CMK (cell line): Measurements from ENCODE around the gene XIRP2.

Experiments
- DNase-seq: peaks from one replicate; pipeline ENCODE4 v3.0.0-alpha.2; 2010; ENCODE audit warnings: low read depth

Gene XIRP2

GRCh38 chr2:167293943-167294775 lies 405.9 kb downstream of the XIRP2 start:
- no peak for DNase-seq

GRCh38 chr2:167294776-167295140 lies 406.5 kb downstream of the XIRP2 start:
- no peak for DNase-seq

DNA sequence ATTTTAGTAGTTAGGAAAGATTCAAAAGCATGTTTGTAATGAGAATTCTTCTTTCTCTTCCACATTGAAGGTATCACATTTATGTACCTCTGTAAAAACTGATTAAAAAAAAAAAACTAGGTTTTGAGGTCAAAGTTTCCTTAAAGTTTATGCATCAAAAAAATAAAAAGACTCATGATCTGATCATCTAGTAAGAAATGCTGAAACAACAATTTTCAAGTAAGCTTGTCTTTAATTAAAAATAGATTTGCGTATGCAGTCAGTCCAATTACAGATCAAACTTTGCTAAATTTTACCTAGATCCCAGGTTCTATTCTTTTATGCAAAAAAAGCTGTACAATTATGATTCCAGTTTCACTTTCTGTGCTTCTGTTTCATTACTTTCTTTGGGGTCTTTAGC lies 409.0 kb downstream of the XIRP2 start:
- no peak for DNase-seq

DNA sequence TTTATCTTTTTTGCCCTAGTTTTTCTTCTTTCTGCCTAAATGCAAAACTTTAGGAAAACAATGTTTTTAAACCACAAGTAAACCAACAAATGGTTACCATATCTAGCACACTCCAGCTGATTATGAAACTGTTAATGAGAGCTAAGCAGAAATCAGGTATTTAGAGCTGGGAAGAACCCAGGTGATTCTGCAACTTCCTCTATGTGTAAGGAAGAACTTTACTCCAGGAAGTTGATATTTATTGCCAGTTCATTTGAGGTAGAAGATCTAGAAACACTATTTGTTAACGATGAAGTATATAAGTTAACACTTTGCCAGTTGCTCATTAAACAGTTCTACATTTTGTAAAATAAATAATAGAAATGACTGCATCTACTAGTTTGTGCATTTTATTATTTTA lies 409.7 kb downstream of the XIRP2 start:
- no peak for DNase-seq
